K562 (cell line): ENCODE data around the gene PLK1. TPM values are rescaled to one million over a fixed set of nuclear protein-coding genes. Genes with fewer than 3 reads are reported as not detected.

Source experiments
- CBX5 ChIP-seq: IDR thresholded peaks from 2 replicates; pipeline ENCODE4 v1.6.1; 2014; ENCODE audit warnings: low read depth, borderline replicate concordance
- NFIX ChIP-seq: fragments of 250-450 bp; sonication (Bioruptor Pico); IDR thresholded peaks from 2 replicates; pipeline ENCODE4 v1.4.0; 2020; ENCODE audit warnings: low read depth, mild to moderate bottlenecking, moderate library complexity
- NONO ChIP-seq, 2 experiments: fragments of 200-400 bp in 1 of 2; fragments of 450-650 bp in 1 of 2; formaldehyde crosslinking in 1 of 2; IDR thresholded peaks; 2 replicates each; pipeline ENCODE4 v1.6.1; 2017; ENCODE audit warnings: low read depth in 2 of 2, mild to moderate bottlenecking in 2 of 2, moderate library complexity in 2 of 2, low read length in 1 of 2
- PCBP2 ChIP-seq: fragments of 200-400 bp; formaldehyde crosslinking; IDR thresholded peaks from 2 replicates; pipeline ENCODE4 v1.6.1; 2018; ENCODE audit warnings: low read length, low read depth, mild to moderate bottlenecking, moderate library complexity; ENCODE audit not compliant: poor library complexity, severe bottlenecking
- SP2 ChIP-seq: IDR thresholded peaks from 2 replicates; pipeline ENCODE4 v1.6.1; 2011; ENCODE audit warnings: mild to moderate bottlenecking, low read depth, low read length, moderate library complexity; ENCODE audit not compliant: poor library complexity, severe bottlenecking; ENCODE audit errors: extremely low read depth
- SRF ChIP-seq, 2 experiments: fragments of 250-450, 450-650 bp in 1 of 2; sonication (Bioruptor Pico) in 1 of 2; sonication (generic) in 1 of 2; formaldehyde crosslinking; IDR thresholded peaks; 2 replicates each; pipeline versions ENCODE4 v1.5.0 to v1.5.1; 2020 to 2022; ENCODE audit warnings: mild to moderate bottlenecking in 1 of 2, missing genetic modification reagents in 1 of 2
- SRSF7 ChIP-seq: fragments of 200-400 bp; formaldehyde crosslinking; optimal IDR thresholded peaks from 2 replicates; pipeline ENCODE3; 2017; ENCODE audit warnings: mild to moderate bottlenecking, low read depth, low read length
- ZNF592 ChIP-seq: fragments of 450-650 bp; IDR thresholded peaks from 2 replicates; pipeline ENCODE4 v1.6.1; 2017; ENCODE audit warnings: antibody characterized with exemption, mild to moderate bottlenecking
- polyA plus RNA-seq, 8 experiments: library from polyadenylated mRNA; depleted of rRNA in 4 of 8; stranded (reverse) in 5 of 8; unstranded in 3 of 8; fragments of >200 nt; fragmentation: Nextera tagmentation in 2 of 8; fragmentation: Illumina TruSeq in 1 of 8; extraction: Ambion mirVana in 2 of 8; extraction: Trizol in 1 of 8; gene quantifications; 2 replicates each; pipeline versions ENCODE4 v1.2.1 to v1.2.3, GENCODE V29; 2011 to 2014; ENCODE audit warnings: inconsistent platforms in 1 of 8, missing spikeins in 1 of 8
- total RNA-seq, 7 experiments: library from RNA; depleted of rRNA in 6 of 7; stranded (reverse); fragments of >200 nt in 6 of 7; fragmentation: Illumina TruSeq in 2 of 7; extraction: Trizol in 2 of 7; gene quantifications; 2 replicates each; pipeline versions ENCODE4 v1.2.1 to v1.2.3, GENCODE V29; 2011 to 2021; ENCODE audit warnings: low replicate concordance in 1 of 7

PLK1 gene
- total and polyA plus RNA-seq, 9 of the 15 experiments (the other 6 are each of a cell fraction or from before 2014, with no cell fraction given) = 13.6 to 212 (median 45.5) TPM

- TF ChIP-seq ZNF592 = 0 out of 2 replicates have a peak, but pooled peaks have one; percentile 24
- no peak for TF ChIP-seq SRSF7
- no peak for TF ChIP-seq SRF (CRISPR knock-in tag; IDR thresholded peaks at IDR 0.05)
- TF ChIP-seq PCBP2 = no peak
- no peak for TF ChIP-seq CBX5
- TF ChIP-seq NFIX = no peak
- TF ChIP-seq NONO (IDR thresholded peaks at IDR 0.05; ENCODE audit: low read depth in 2 of 2, low read length in 1 of 2) = 0 out of 4 replicates have a peak, but pooled peaks of 1 of the 2 experiments have one; percentile 23
- no peak for TF ChIP-seq SP2
Measured at GRCh38 chr16:23667355-23667659, 11.4 kb upstream of the PLK1 start (continued).
